Immature natural killer cell (primary cell): ENCODE results near the gene IL25. TPM values are rescaled to one million over a fixed set of nuclear protein-coding genes. Genes with fewer than 3 reads are reported as not detected.
"Not testable (repeated sequence)": the region's sequence is repeated elsewhere in the genome, so short reads cannot be mapped to it uniquely, and the experiment has no call there.

Experiments used
- DNase-seq, 3 donors: peaks; one replicate each; pipeline ENCODE4 v3.0.0; 2022; ENCODE audit warnings: mixed read lengths in 1 of 3
- H3K27ac Mint-ChIP-seq, 6 donors: one replicate each; pipeline ENCODE4 v1.8.0; 2020; ENCODE audit warnings: mixed read lengths in 6 of 6, mild to moderate bottlenecking in 5 of 6, inconsistent platforms in 4 of 6, moderate library complexity in 3 of 6
- H3K27me3 Mint-ChIP-seq, 3 donors: one replicate each; pipeline ENCODE4 v1.8.0; 2020 to 2021; ENCODE audit warnings: low read depth in 3 of 3, mild to moderate bottlenecking in 3 of 3, mixed read lengths in 3 of 3, moderate library complexity in 3 of 3, inconsistent platforms in 1 of 3
- H3K36me3 Mint-ChIP-seq, 3 donors: one replicate each; pipeline ENCODE4 v1.8.0; 2020; ENCODE audit warnings: mixed read lengths in 3 of 3, inconsistent platforms in 2 of 3, mild to moderate bottlenecking in 2 of 3
- H3K4me1 Mint-ChIP-seq, 2 donors: one replicate each; pipeline ENCODE4 v1.8.0; 2020; ENCODE audit warnings: inconsistent platforms in 2 of 2, mild to moderate bottlenecking in 2 of 2, mixed read lengths in 2 of 2, moderate library complexity in 1 of 2
- H3K4me3 Mint-ChIP-seq, 5 donors: one replicate each; pipeline ENCODE4 v1.8.0; 2020; ENCODE audit warnings: mild to moderate bottlenecking in 5 of 5, mixed read lengths in 5 of 5, inconsistent platforms in 3 of 5, moderate library complexity in 3 of 5
- H3K9me3 Mint-ChIP-seq, 6 donors: one replicate each; pipeline ENCODE4 v1.8.0; 2020; ENCODE audit warnings: mild to moderate bottlenecking in 6 of 6, mixed read lengths in 6 of 6, inconsistent platforms in 4 of 6, moderate library complexity in 3 of 6
- polyA plus RNA-seq, 3 donors: library from polyadenylated mRNA; unstranded; fragments of 300-500 nt; fragmentation: Illumina TruSeq; gene quantifications; one replicate each; pipeline ENCODE4 v1.2.3, GENCODE V29; 2021

IL25 gene
- polyA plus RNA-seq, 3 donors from 2014 or later: not detected

GRCh38 chr14:23384364-23385080 is 11.9 kb downstream of the IL25 start:
- Mint-ChIP-seq H3K4me3 (no peak overlapping the region), H3K36me3 (no peaks in the 10 kb centered on the region), H3K27ac (no peak overlapping the region), H3K27me3 (peaks cover 2 to 14% (median 4%) of the 10 kb centered on the region in 3 donors), H3K9me3 (no peaks in the 10 kb centered on the region), H3K4me1 (no peaks in the 10 kb centered on the region)
- no peak for DNase-seq

DNA sequence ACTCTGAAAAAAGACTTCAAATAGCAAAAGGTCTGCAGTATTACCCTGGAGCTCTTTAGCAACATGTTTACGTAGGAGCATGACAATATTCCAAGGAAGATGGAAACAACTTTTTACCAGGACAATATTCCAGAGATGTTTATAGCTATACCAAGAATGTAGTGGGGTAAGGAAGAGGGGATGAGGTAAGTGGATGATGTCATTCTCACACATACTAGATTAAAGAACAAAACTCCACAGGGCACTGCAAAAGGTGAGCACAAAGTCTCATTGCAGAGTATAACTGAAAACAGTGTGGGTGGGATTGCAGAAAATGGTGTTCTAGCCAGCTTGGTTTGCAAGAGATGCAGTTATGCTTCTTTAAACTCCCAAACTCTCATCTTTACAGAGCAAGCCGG is 12.6 kb downstream of the IL25 start:
- H3K36me3 Mint-ChIP-seq: no peaks in the 10 kb centered on the region
- H3K27me3 Mint-ChIP-seq: peaks cover 2 to 15% (median 4%) of the 10 kb centered on the region in 3 donors
- H3K27ac Mint-ChIP-seq: no peak overlapping the region
- no peak overlapping the region for H3K4me3 Mint-ChIP-seq
- DNase-seq: no peak
- H3K9me3 Mint-ChIP-seq: no peaks in the 10 kb centered on the region
- H3K4me1 Mint-ChIP-seq: no peaks in the 10 kb centered on the region

GRCh38 chr14:23385642-23386265 is 13.1 kb downstream of the IL25 start:
- DNase-seq: no peak
- H3K36me3 Mint-ChIP-seq: no peaks in the 10 kb centered on the region
- no peak overlapping the region for H3K4me3 Mint-ChIP-seq
- peaks cover 2 to 16% (median 4%) of the 10 kb centered on the region in 3 donors for H3K27me3 Mint-ChIP-seq
- H3K4me1 Mint-ChIP-seq: no peaks in the 10 kb centered on the region
- H3K27ac Mint-ChIP-seq: no peak overlapping the region
- H3K9me3 Mint-ChIP-seq: no peaks in the 10 kb centered on the region

DNA sequence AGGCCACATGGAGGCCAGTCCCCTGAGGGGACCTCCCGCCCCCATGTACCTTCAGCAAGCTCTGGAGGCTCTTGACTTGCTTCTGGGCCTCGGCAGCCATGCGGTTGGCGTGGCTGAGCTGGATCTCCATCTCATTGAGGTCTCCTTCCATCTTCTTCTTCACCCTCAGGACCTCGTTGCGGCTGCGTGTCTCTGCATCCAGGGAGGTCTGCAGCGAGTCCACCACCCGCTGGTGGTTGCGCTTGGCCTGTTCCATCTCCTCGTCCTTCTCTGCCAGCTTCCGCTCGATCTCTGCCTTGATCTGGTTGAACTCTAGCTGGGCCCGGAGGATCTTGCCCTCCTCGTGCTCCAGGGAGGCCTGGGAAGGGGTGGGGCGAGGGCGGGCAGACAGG is 13.7 kb downstream of the IL25 start:
- peaks cover 2 to 15% (median 4%) of the 10 kb centered on the region in 3 donors for H3K27me3 Mint-ChIP-seq
- not testable (repeated sequence) for H3K36me3 Mint-ChIP-seq, H3K4me1 Mint-ChIP-seq, H3K4me3 Mint-ChIP-seq, H3K9me3 Mint-ChIP-seq, DNase-seq, H3K27ac Mint-ChIP-seq

GRCh38 chr14:23386999-23387398 is 14.4 kb downstream of the IL25 start:
- H3K36me3 Mint-ChIP-seq: no peaks in the 10 kb centered on the region
- no peak overlapping the region for H3K27ac Mint-ChIP-seq
- DNase-seq: no peak
- no peaks in the 10 kb centered on the region for H3K9me3 Mint-ChIP-seq
- peaks cover 0 to 13% (median 2%) of the 10 kb centered on the region in 3 donors for H3K27me3 Mint-ChIP-seq
- H3K4me1 Mint-ChIP-seq: no peaks in the 10 kb centered on the region
- H3K4me3 Mint-ChIP-seq: no peak overlapping the region

GRCh38 chr14:23387916-23388882 is 15.6 kb downstream of the IL25 start:
- no peak for DNase-seq
- Mint-ChIP-seq H3K9me3 (no peaks in the 10 kb centered on the region), H3K36me3 (no peaks in the 10 kb centered on the region), H3K27ac (no peak overlapping the region), H3K27me3 (peaks cover 2 to 9% (median 2%) of the 10 kb centered on the region in 3 donors), H3K4me1 (no peaks in the 10 kb centered on the region), H3K4me3 (no peak overlapping the region)

- no peaks in the 10 kb centered on the region for H3K9me3 Mint-ChIP-seq
- no peaks in the 10 kb centered on the region for H3K4me1 Mint-ChIP-seq
- H3K4me3 Mint-ChIP-seq: no peak overlapping the region
- no peak for DNase-seq
- no peak overlapping the region for H3K27ac Mint-ChIP-seq
- no peaks in the 10 kb centered on the region for H3K36me3 Mint-ChIP-seq
- peaks cover 2 to 9% (median 4%) of the 10 kb centered on the region in 3 donors for H3K27me3 Mint-ChIP-seq
Observed at GRCh38 chr14:23388996-23389395, 16.4 kb downstream of the IL25 start.

GRCh38 chr14:23389396-23389795 is 16.8 kb downstream of the IL25 start:
- H3K4me3 Mint-ChIP-seq: no peak overlapping the region
- no peak for DNase-seq
- no peaks in the 10 kb centered on the region for H3K9me3 Mint-ChIP-seq
- peaks cover 0 to 9% (median 4%) of the 10 kb centered on the region in 3 donors for H3K27me3 Mint-ChIP-seq
- H3K27ac Mint-ChIP-seq: no peak overlapping the region
- no peaks in the 10 kb centered on the region for H3K36me3 Mint-ChIP-seq
- no peaks in the 10 kb centered on the region for H3K4me1 Mint-ChIP-seq

DNA sequence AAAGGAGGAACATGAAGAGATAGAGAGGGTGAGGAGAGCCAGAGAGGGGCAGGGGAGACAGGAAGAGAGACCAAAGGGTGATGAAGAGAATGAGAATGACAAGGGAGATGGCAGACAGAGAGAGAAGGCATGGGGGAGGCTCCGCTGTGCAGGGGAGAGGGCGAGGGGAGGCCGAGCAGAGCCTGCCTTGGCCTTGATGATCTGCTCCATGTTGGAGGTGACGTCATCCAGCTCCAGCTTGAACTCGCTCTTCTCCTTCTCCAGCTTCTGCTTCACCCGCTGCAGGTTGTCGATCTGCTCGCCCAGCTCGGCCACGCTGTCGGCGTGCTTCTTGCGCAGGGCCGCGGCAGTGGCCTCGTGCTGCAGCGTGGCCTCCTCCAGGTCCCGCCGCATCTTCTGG is 17.3 kb downstream of the IL25 start:
- H3K36me3 Mint-ChIP-seq, DNase-seq, H3K27ac Mint-ChIP-seq, H3K4me3 Mint-ChIP-seq, H3K27me3 Mint-ChIP-seq, H3K9me3 Mint-ChIP-seq, H3K4me1 Mint-ChIP-seq: not testable (repeated sequence)

- Mint-ChIP-seq H3K4me3 (no peak overlapping the region), H3K9me3 (no peaks in the 10 kb centered on the region), H3K27ac (no peak overlapping the region), H3K27me3 (peaks cover 0 to 6% (median 5%) of the 10 kb centered on the region in 3 donors), H3K4me1 (no peaks in the 10 kb centered on the region), H3K36me3 (no peaks in the 10 kb centered on the region)
- DNase-seq: no peak
Observed at GRCh38 chr14:23392613-23393012, 20.0 kb downstream of the IL25 start.

DNA sequence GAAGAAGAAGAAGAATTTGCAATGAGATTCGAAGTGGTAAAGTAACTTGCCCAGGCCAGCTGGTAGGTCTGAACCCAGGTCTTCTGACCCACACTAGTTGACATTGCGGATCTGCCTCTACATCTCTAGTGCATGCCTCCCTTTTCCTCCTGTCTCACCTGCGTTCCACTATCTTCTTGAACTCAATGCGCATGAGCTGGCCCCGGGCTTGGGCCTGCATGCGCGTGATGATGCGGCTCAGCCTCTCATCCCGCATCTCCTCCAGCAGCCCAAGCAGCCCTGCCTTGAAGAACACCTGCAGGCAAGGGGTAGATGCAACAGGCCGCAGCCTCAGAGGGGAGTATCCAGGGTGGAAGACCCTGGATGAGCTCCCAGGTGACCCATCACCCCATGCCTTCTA is 23.5 kb downstream of the IL25 start:
- Mint-ChIP-seq H3K4me1 (no peaks in the 10 kb centered on the region), H3K36me3 (no peaks in the 10 kb centered on the region), H3K27me3 (peaks cover 0 to 5% (median 5%) of the 10 kb centered on the region in 3 donors), H3K9me3 (no peaks in the 10 kb centered on the region), H3K4me3 (no peak overlapping the region), H3K27ac (no peak overlapping the region)
- no peak for DNase-seq

GRCh38 chr14:23396781-23397407 is 24.3 kb downstream of the IL25 start:
- H3K4me3 Mint-ChIP-seq: no peak overlapping the region
- H3K9me3 Mint-ChIP-seq: no peaks in the 10 kb centered on the region
- no peaks in the 10 kb centered on the region for H3K36me3 Mint-ChIP-seq
- peaks cover 0 to 5% (median 5%) of the 10 kb centered on the region in 3 donors for H3K27me3 Mint-ChIP-seq
- DNase-seq: no peak
- H3K4me1 Mint-ChIP-seq: no peaks in the 10 kb centered on the region
- no peak overlapping the region for H3K27ac Mint-ChIP-seq

- no peaks in the 10 kb centered on the region for H3K9me3 Mint-ChIP-seq
- H3K27me3 Mint-ChIP-seq: peaks cover 0 to 5% (median 3%) of the 10 kb centered on the region in 3 donors
- H3K36me3 Mint-ChIP-seq: no peaks in the 10 kb centered on the region
- no peaks in the 10 kb centered on the region for H3K4me1 Mint-ChIP-seq
- no peak for DNase-seq
- H3K4me3 Mint-ChIP-seq: no peak overlapping the region
- no peak overlapping the region for H3K27ac Mint-ChIP-seq
Observed at GRCh38 chr14:23398348-23398747, 25.7 kb downstream of the IL25 start.
